A549 treated with RU486 at 1 μM for 4 hours (cell line): ENCODE measurements around the gene SDHD. TPM values are rescaled to one million over a fixed set of nuclear protein-coding genes. Genes with fewer than 3 reads are reported as not detected.

Experiments used
- total RNA-seq: library from RNA; stranded (reverse); fragments of 200-300 nt; extraction: Qiagen RNA extraction; gene quantifications from 5 replicates; pipeline ENCODE4 v1.2.3, GENCODE V29; 2022; ENCODE audit warnings: low read depth

The SDHD gene
- total RNA-seq: 65.1 to 83.1 TPM (median 66.2 TPM) in 5 replicates

GRCh38 chr11:112086422-112087191 lies at the start of gene SDHD, which contains the start of gene TIMM8B:
Gene SDHD, plus strand, starts transcription at chr11:112086873. Its CDS starts 35 bp downstream, at chr11:112086908.
Gene TIMM8B, minus strand, starts transcription at chr11:112086756. Its CDS starts 33 bp downstream, at chr11:112086723.

GRCh38 chr11:112073941-112074811 lies 12.5 kb upstream of the SDHD start, which contains the start of the genes NKAPD1 and PIH1D2:
Gene NKAPD1, plus strand, starts transcription at chr11:112074299. Its CDS starts 1,276 bp downstream, at chr11:112075575.
Gene PIH1D2, minus strand, starts transcription at chr11:112074017. Its CDS starts 843 bp downstream, at chr11:112073174.

Other genes starting within 250 kb of the SDHD start
- 17.3 to 21.6 TPM (median 19.3 TPM) in 5 replicates for gene ALG9, start 215.3 kb upstream of the SDHD start, total RNA-seq
- 0.88 to 1.6 TPM (median 1.6 TPM) in 5 replicates for gene FDXACB1, start 207.7 kb upstream of the SDHD start, total RNA-seq
- 30.1 to 34.3 TPM (median 32.2 TPM) in 5 replicates for gene CFAP68, start 207.3 kb upstream of the SDHD start, total RNA-seq
- 5.7 to 13.0 TPM (median 7.1 TPM) in 5 replicates for gene CRYAB, start 175.1 kb upstream of the SDHD start, total RNA-seq
- not detected in 5 replicates for gene HSPB2, start 174.1 kb upstream of the SDHD start, total RNA-seq
- gene C11orf52, start 168.0 kb upstream of the SDHD start, total RNA-seq: not detected in 5 replicates
- 3.6 to 7.5 TPM (median 6.3 TPM) in 5 replicates for gene DIXDC1, start 149.5 kb upstream of the SDHD start, total RNA-seq
- gene DLAT, start 61.5 kb upstream of the SDHD start, total RNA-seq: 18.9 to 35.8 TPM (median 29.2 TPM) in 5 replicates
- gene PIH1D2, start 12.9 kb upstream of the SDHD start, total RNA-seq: 0.83 to 1.4 TPM (median 1.2 TPM) in 5 replicates
- gene NKAPD1, start 12.6 kb upstream of the SDHD start, total RNA-seq: 12.4 to 19.4 TPM (median 14.8 TPM) in 5 replicates
- gene TIMM8B, start 117 bp upstream of the SDHD start, total RNA-seq: 65.0 to 88.5 TPM (median 70.3 TPM) in 5 replicates
- 62.5 to 98.1 TPM (median 93.9 TPM) in 5 replicates for gene IL18, start 77.2 kb downstream of the SDHD start, total RNA-seq
- not detected in 5 replicates for gene TEX12, start 80.5 kb downstream of the SDHD start, total RNA-seq
- 0.59 to 0.79 TPM (median 0.71 TPM) in 5 replicates for gene BCO2, start 88.6 kb downstream of the SDHD start, total RNA-seq
- gene PTS, start 139.6 kb downstream of the SDHD start, total RNA-seq: 24.9 to 35.2 TPM (median 29.5 TPM) in 5 replicates
- gene PLET1, start 174.0 kb downstream of the SDHD start, total RNA-seq: not detected in 5 replicates